CD4-positive, CD25-positive, alpha-beta regulatory T cell (primary cell): ENCODE results near the gene L3MBTL4. TPM values are rescaled to one million over a fixed set of nuclear protein-coding genes. Genes with fewer than 3 reads are reported as not detected.
"Not testable (repeated sequence)": the region's sequence is repeated elsewhere in the genome, so short reads cannot be mapped to it uniquely, and the experiment has no call there.

Experiments used
- ATAC-seq, 2 donors: fragments of 150-1000 bp; cut with Tn5 transposase; one replicate each; pipeline ENCODE4 v1.10.0; 2021; ENCODE audit warnings: low read depth in 2 of 2, moderate number of reproducible peaks in 2 of 2, moderate library complexity in 1 of 2
- DNase-seq, 3 donors: peaks; one replicate each; pipeline versions ENCODE4 v3.0.0 to v3.0.0-alpha.2; 2012 to 2022; ENCODE audit warnings: mixed read lengths in 1 of 3
- H3K27ac ChIP-seq: one replicate; pipeline ENCODE4 v1.7.0; 2013; ENCODE audit warnings: mild to moderate bottlenecking, low read length; ENCODE audit not compliant: insufficient read depth, poor library complexity, severe bottlenecking
- H3K27me3 ChIP-seq: one replicate; pipeline ENCODE4 v1.7.0; 2013; ENCODE audit warnings: low read length; ENCODE audit not compliant: control insufficient read depth, insufficient read depth
- H3K36me3 ChIP-seq: one replicate; pipeline ENCODE4 v1.7.0; 2013; ENCODE audit warnings: mild to moderate bottlenecking, low read length, moderate library complexity; ENCODE audit not compliant: control insufficient read depth, insufficient read depth
- H3K4me1 ChIP-seq: 2 replicates; pipeline ENCODE4 v1.7.0; 2013; ENCODE audit warnings: mild to moderate bottlenecking, low read length; ENCODE audit not compliant: insufficient read depth, control insufficient read depth, poor library complexity, severe bottlenecking
- H3K4me3 ChIP-seq: one replicate; pipeline ENCODE4 v1.7.0; 2013; ENCODE audit warnings: low read depth, mild to moderate bottlenecking, low read length, moderate library complexity
- H3K9me3 ChIP-seq, 2 experiments: 1 replicate in 1 of 2; 2 replicates in 1 of 2; pipeline ENCODE4 v1.7.0; 2013; ENCODE audit warnings: low read length in 2 of 2, mild to moderate bottlenecking in 1 of 2, moderate library complexity in 1 of 2; ENCODE audit not compliant: control insufficient read depth in 2 of 2
- H3K27ac Mint-ChIP-seq, 3 donors: one replicate each; pipeline ENCODE4 v1.8.0; 2020 to 2022; ENCODE audit warnings: mild to moderate bottlenecking in 3 of 3, mixed read lengths in 3 of 3, moderate library complexity in 2 of 3
- H3K27me3 Mint-ChIP-seq: one replicate; pipeline ENCODE4 v1.8.0; 2022; ENCODE audit warnings: mild to moderate bottlenecking, mixed read lengths
- H3K36me3 Mint-ChIP-seq: one replicate; pipeline ENCODE4 v1.8.0; 2020; ENCODE audit warnings: mixed read lengths
- H3K4me1 Mint-ChIP-seq, 4 donors: one replicate each; pipeline ENCODE4 v1.8.0; 2020 to 2022; ENCODE audit warnings: mixed read lengths in 4 of 4, mild to moderate bottlenecking in 1 of 4
- H3K4me3 Mint-ChIP-seq, 4 donors: one replicate each; pipeline ENCODE4 v1.8.0; 2020 to 2022; ENCODE audit warnings: mild to moderate bottlenecking in 4 of 4, mixed read lengths in 4 of 4, moderate library complexity in 3 of 4
- H3K9me3 Mint-ChIP-seq, 7 donors: one replicate each; pipeline ENCODE4 v1.8.0; 2020 to 2022; ENCODE audit warnings: mixed read lengths in 7 of 7, mild to moderate bottlenecking in 3 of 7, moderate library complexity in 2 of 7
- polyA plus RNA-seq, 4 donors: library from polyadenylated mRNA; unstranded; fragments of 300-500 nt; fragmentation: Illumina TruSeq; gene quantifications; one replicate each; pipeline ENCODE4 v1.2.3, GENCODE V29; 2021
- total RNA-seq: library from RNA; stranded (reverse); gene quantifications from one replicate; pipeline ENCODE4 v1.2.3, GENCODE V29; 2022

L3MBTL4 gene
- total and polyA plus RNA-seq, 5 donors from 2014 or later = 2.1 TPM; not detected in 4

- peaks cover 1 to 11% (median 4%) of the 10 kb centered on the region in 7 donors for H3K9me3 Mint-ChIP-seq
- not testable (repeated sequence) for DNase-seq, H3K27me3 ChIP-seq, ATAC-seq, H3K27ac ChIP-seq, H3K27ac Mint-ChIP-seq, H3K4me3 ChIP-seq, H3K4me1 Mint-ChIP-seq, H3K4me1 ChIP-seq, H3K4me3 Mint-ChIP-seq, H3K36me3 ChIP-seq, H3K27me3 Mint-ChIP-seq, H3K36me3 Mint-ChIP-seq, H3K9me3 ChIP-seq
Measured at GRCh38 chr18:6135029-6135428, 279.7 kb downstream of the L3MBTL4 start.

- H3K4me3 Mint-ChIP-seq = peak overlapping the region in 1 of 4 donors; percentile 7
- peaks cover 2 to 12% (median 4%) of the 10 kb centered on the region in 7 donors for H3K9me3 Mint-ChIP-seq
Measured at GRCh38 chr18:6132751-6133368, 281.9 kb downstream of the L3MBTL4 start.

DNA sequence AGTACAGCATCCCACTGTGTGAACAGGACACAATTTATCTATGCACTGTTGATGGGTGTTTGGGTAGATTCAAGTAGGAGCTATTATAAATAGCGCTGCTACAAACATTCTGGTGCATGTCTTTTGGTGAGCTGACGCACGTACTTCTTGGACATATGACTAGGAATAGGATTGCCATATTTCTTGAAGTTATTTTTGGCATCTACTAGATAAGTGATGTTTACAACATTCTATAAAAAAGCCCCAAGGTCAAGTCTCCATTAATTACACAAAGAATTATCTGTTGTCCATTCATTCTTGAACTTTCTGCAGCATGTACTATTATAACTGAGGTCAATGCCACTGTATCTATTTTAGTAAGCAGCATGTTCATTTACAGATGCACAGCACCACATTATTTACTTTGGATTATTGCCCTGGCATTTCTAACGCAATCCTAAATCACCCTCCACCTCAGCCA is 293.9 kb downstream of the L3MBTL4 start:
- H3K27ac ChIP-seq = no peak overlapping the region
- Mint-ChIP-seq H3K36me3 (no peaks in the 10 kb centered on the region), H3K27ac (no peak overlapping the region), H3K4me3 (no peak overlapping the region), H3K9me3 (peaks cover 0 to 6% (median 2%) of the 10 kb centered on the region in 7 donors), H3K27me3 (no peaks in the 10 kb centered on the region), H3K4me1 (no peaks in the 10 kb centered on the region)
- no peaks in the 10 kb centered on the region for H3K36me3 ChIP-seq
- no peak overlapping the region for H3K4me3 ChIP-seq
- no peaks in the 10 kb centered on the region for H3K4me1 ChIP-seq
- DNase-seq (no peak), ATAC-seq (no peak)
- H3K9me3 ChIP-seq = no peaks in the 10 kb centered on the region
- no peaks in the 10 kb centered on the region for H3K27me3 ChIP-seq

More at GRCh38 chr18:6132751-6133368, 281.9 kb downstream of the L3MBTL4 start:
- H3K4me1 ChIP-seq = no peaks in the 10 kb centered on the region
- H3K4me1 Mint-ChIP-seq = peaks cover 0 to 2% (median 0%) of the 10 kb centered on the region in 4 donors
- no peaks in the 10 kb centered on the region for H3K36me3 Mint-ChIP-seq
- H3K4me3 ChIP-seq = no peak overlapping the region
- H3K9me3 ChIP-seq = no peaks in the 10 kb centered on the region
- H3K27ac ChIP-seq = no peak overlapping the region
- no peak for ATAC-seq
- H3K36me3 ChIP-seq = no peaks in the 10 kb centered on the region
- DNase-seq = no peak
- H3K27me3 ChIP-seq = no peaks in the 10 kb centered on the region
- H3K27ac Mint-ChIP-seq = no peak overlapping the region
- H3K27me3 Mint-ChIP-seq = no peaks in the 10 kb centered on the region

DNA sequence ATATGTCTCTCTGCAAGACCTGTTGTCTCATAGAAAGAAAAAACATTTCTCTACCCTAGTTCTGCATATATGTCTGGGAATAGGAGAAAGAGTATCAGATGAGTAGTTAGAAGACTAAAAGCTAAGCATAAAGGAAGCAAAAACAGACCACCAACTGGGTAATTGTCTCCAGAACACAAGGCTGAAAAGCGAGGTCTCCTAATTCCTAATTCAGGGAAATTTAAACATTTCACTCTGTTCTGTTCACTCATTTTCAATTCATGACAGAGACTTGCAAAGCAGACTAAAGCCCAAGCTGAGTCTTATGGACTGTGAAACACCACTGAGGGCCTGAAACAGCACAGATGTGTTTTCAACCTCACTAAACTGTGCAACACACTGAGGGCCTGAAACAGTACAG is 294.9 kb downstream of the L3MBTL4 start:
- DNase-seq = no peak
- Histone ChIP-seq H3K4me3 (no peak overlapping the region), H3K4me1 (no peaks in the 10 kb centered on the region), H3K9me3 (no peaks in the 10 kb centered on the region), H3K27me3 (no peaks in the 10 kb centered on the region), H3K36me3 (no peaks in the 10 kb centered on the region), H3K27ac (no peak overlapping the region)
- no peaks in the 10 kb centered on the region for H3K27me3 Mint-ChIP-seq
- H3K9me3 Mint-ChIP-seq = peaks cover 0 to 7% (median 2%) of the 10 kb centered on the region in 7 donors
- H3K4me3 Mint-ChIP-seq = no peak overlapping the region
- H3K27ac Mint-ChIP-seq = no peak overlapping the region
- H3K4me1 Mint-ChIP-seq = no peaks in the 10 kb centered on the region
- no peak for ATAC-seq
- no peaks in the 10 kb centered on the region for H3K36me3 Mint-ChIP-seq

DNA sequence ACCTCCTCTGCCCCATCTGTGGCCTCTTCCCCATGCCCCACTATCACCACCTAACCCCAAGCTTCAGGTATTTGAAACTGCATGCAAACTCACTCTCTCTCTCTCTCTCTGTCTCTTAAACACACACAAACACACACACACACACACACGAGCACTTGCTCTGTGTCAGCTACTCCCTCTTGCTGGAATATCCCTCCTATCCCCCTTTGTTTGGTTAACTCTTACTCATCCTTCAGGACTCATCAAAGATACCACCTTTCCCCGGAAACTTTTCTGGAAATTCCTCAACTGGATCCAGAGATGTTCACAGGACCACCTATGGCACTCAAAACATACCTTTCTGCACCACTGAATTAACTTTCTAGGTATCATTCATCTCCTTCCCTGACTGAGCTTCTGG is 296.6 kb downstream of the L3MBTL4 start:
- Mint-ChIP-seq H3K4me1 (no peaks in the 10 kb centered on the region), H3K4me3 (no peak overlapping the region), H3K27ac (no peak overlapping the region), H3K27me3 (no peaks in the 10 kb centered on the region), H3K9me3 (peaks cover 0 to 6% (median 1%) of the 10 kb centered on the region in 7 donors), H3K36me3 (no peaks in the 10 kb centered on the region)
- H3K4me3 ChIP-seq = no peak overlapping the region
- DNase-seq (no peak), ATAC-seq (no peak)
- no peaks in the 10 kb centered on the region for H3K27me3 ChIP-seq
- H3K9me3 ChIP-seq = no peaks in the 10 kb centered on the region
- no peak overlapping the region for H3K27ac ChIP-seq
- H3K4me1 ChIP-seq = no peaks in the 10 kb centered on the region
- H3K36me3 ChIP-seq = no peaks in the 10 kb centered on the region

GRCh38 chr18:6115710-6116109 is 299.0 kb downstream of the L3MBTL4 start:
- DNase-seq = no peak
- Histone ChIP-seq H3K27me3 (no peaks in the 10 kb centered on the region), H3K9me3 (no peaks in the 10 kb centered on the region), H3K27ac (no peak overlapping the region), H3K4me1 (no peaks in the 10 kb centered on the region), H3K36me3 (no peaks in the 10 kb centered on the region), H3K4me3 (no peak overlapping the region)
- no peaks in the 10 kb centered on the region for H3K4me1 Mint-ChIP-seq
- H3K27me3 Mint-ChIP-seq = no peaks in the 10 kb centered on the region
- peaks cover 0 to 3% (median 0%) of the 10 kb centered on the region in 7 donors for H3K9me3 Mint-ChIP-seq
- no peak overlapping the region for H3K4me3 Mint-ChIP-seq
- no peaks in the 10 kb centered on the region for H3K36me3 Mint-ChIP-seq
- ATAC-seq = no peak
- no peak overlapping the region for H3K27ac Mint-ChIP-seq

GRCh38 chr18:6113650-6114049 is 301.1 kb downstream of the L3MBTL4 start:
- H3K4me3 ChIP-seq = no peak overlapping the region
- no peaks in the 10 kb centered on the region for H3K27me3 ChIP-seq
- Mint-ChIP-seq H3K36me3 (no peaks in the 10 kb centered on the region), H3K4me1 (no peaks in the 10 kb centered on the region), H3K9me3 (peaks cover 0 to 5% (median 2%) of the 10 kb centered on the region in 7 donors), H3K4me3 (no peak overlapping the region), H3K27ac (no peak overlapping the region), H3K27me3 (no peaks in the 10 kb centered on the region)
- no peak for DNase-seq
- no peaks in the 10 kb centered on the region for H3K4me1 ChIP-seq
- no peaks in the 10 kb centered on the region for H3K36me3 ChIP-seq
- no peaks in the 10 kb centered on the region for H3K9me3 ChIP-seq
- ATAC-seq = no peak
- H3K27ac ChIP-seq = no peak overlapping the region

- Mint-ChIP-seq H3K4me1 (no peaks in the 10 kb centered on the region), H3K4me3 (no peak overlapping the region), H3K36me3 (no peaks in the 10 kb centered on the region), H3K9me3 (peaks cover 0 to 4% (median 2%) of the 10 kb centered on the region in 7 donors), H3K27ac (no peak overlapping the region), H3K27me3 (no peaks in the 10 kb centered on the region)
- Histone ChIP-seq H3K27ac (no peak overlapping the region), H3K4me1 (no peaks in the 10 kb centered on the region), H3K9me3 (no peaks in the 10 kb centered on the region), H3K27me3 (no peaks in the 10 kb centered on the region), H3K36me3 (no peaks in the 10 kb centered on the region), H3K4me3 (no peak overlapping the region)
- DNase-seq (no peak), ATAC-seq (no peak)
Measured at GRCh38 chr18:6111726-6112125, 303.0 kb downstream of the L3MBTL4 start.
